Mesodermal cell (in vitro differentiated cells): ENCODE results near the gene PIGB.
"Not testable (repeated sequence)": the region's sequence is repeated elsewhere in the genome, so short reads cannot be mapped to it uniquely, and the experiment has no call there.

Experiments used
- H3K27ac ChIP-seq: 2 replicates; pipeline ENCODE4 v1.7.0; 2013; ENCODE audit warnings: mild to moderate bottlenecking, low read depth, low read length, moderate library complexity; ENCODE audit not compliant: severe bottlenecking
- H3K36me3 ChIP-seq: 2 replicates; pipeline ENCODE4 v1.7.1; 2013; ENCODE audit warnings: mild to moderate bottlenecking, low read length, moderate library complexity; ENCODE audit not compliant: control insufficient read depth, insufficient read depth
- H3K4me1 ChIP-seq: one replicate; pipeline ENCODE4 v1.7.1; 2013; ENCODE audit warnings: mild to moderate bottlenecking, low read length; ENCODE audit not compliant: insufficient read depth, control insufficient read depth, poor library complexity, severe bottlenecking
- H3K4me3 ChIP-seq: 2 replicates; pipeline ENCODE4 v1.7.0; 2013; ENCODE audit warnings: low read length, control low read depth, mild to moderate bottlenecking; ENCODE audit not compliant: insufficient read depth, poor library complexity, severe bottlenecking; ENCODE audit errors: extremely low read depth
- H3K9me3 ChIP-seq: 2 replicates; pipeline ENCODE4 v1.7.1; 2013; ENCODE audit warnings: mild to moderate bottlenecking, low read length, moderate library complexity; ENCODE audit not compliant: control insufficient read depth
- WGBS, 2 experiments: methylation state at CpG; one replicate each; pipeline ENCODE4 v1.1.5; 2013; ENCODE audit warnings: missing lambda C conversion rate in 2 of 2; ENCODE audit not compliant: insufficient coverage in 2 of 2; 5-methylcytosine and 5-hydroxymethylcytosine counted together

Gene PIGB

GRCh38 chr15:55381595-55381994, 62.6 kb downstream of the PIGB start:
- Histone ChIP-seq H3K27ac (no peak overlapping the region), H3K36me3 (peaks cover 15% of the 10 kb centered on the region), H3K4me3 (no peak overlapping the region), H3K9me3 (no peaks in the 10 kb centered on the region), H3K4me1 (no peaks in the 10 kb centered on the region)

GRCh38 chr15:55383687-55384086, 64.7 kb downstream of the PIGB start:
- Histone ChIP-seq H3K9me3 (no peaks in the 10 kb centered on the region), H3K4me1 (no peaks in the 10 kb centered on the region), H3K4me3 (no peak overlapping the region), H3K27ac (no peak overlapping the region), H3K36me3 (peaks cover 15% of the 10 kb centered on the region)
- 100% methylated on average over 1 of the region's 2 CpGs; no CpG with 5 or more reads in 1 of the 2 experiments for WGBS, 2 experiments

- Histone ChIP-seq H3K27ac (no peak overlapping the region), H3K36me3 (peaks cover 8% of the 10 kb centered on the region), H3K4me3 (no peak overlapping the region), H3K4me1 (no peaks in the 10 kb centered on the region), H3K9me3 (no peaks in the 10 kb centered on the region)
Measured at GRCh38 chr15:55387027-55387426, 68.0 kb downstream of the PIGB start.

- Histone ChIP-seq H3K36me3 (no peaks in the 10 kb centered on the region), H3K27ac (no peak overlapping the region), H3K9me3 (no peaks in the 10 kb centered on the region), H3K4me3 (no peak overlapping the region), H3K4me1 (no peaks in the 10 kb centered on the region)
Measured at GRCh38 chr15:55389264-55389607, 70.2 kb downstream of the PIGB start.

GRCh38 chr15:55394694-55395093, 75.7 kb downstream of the PIGB start:
- no peak overlapping the region for H3K4me3 ChIP-seq
- peaks cover 4% of the 10 kb centered on the region for H3K9me3 ChIP-seq
- no peak overlapping the region for H3K27ac ChIP-seq
- H3K36me3 ChIP-seq: no peaks in the 10 kb centered on the region
- WGBS, 2 experiments: 100% methylated on average over 1 of the region's 1 CpG
- H3K4me1 ChIP-seq: no peaks in the 10 kb centered on the region

- no peak overlapping the region for H3K4me3 ChIP-seq
- H3K4me1 ChIP-seq: no peaks in the 10 kb centered on the region
- no peak overlapping the region for H3K27ac ChIP-seq
- no peaks in the 10 kb centered on the region for H3K36me3 ChIP-seq
- 88 to 97% methylated on average over 4 to 5 of the region's 5 CpGs for WGBS, 2 experiments
- peaks cover 4% of the 10 kb centered on the region for H3K9me3 ChIP-seq
Measured at GRCh38 chr15:55398243-55398642, 79.2 kb downstream of the PIGB start.

GRCh38 chr15:55400050-55400449, 81.0 kb downstream of the PIGB start:
- not testable (repeated sequence) for H3K36me3 ChIP-seq, H3K4me3 ChIP-seq, H3K27ac ChIP-seq, H3K4me1 ChIP-seq, H3K9me3 ChIP-seq
- WGBS, 2 experiments: 43 to 60% methylated on average over 2 to 5 of the region's 8 CpGs

GRCh38 chr15:55401786-55402246, 82.8 kb downstream of the PIGB start:
- Histone ChIP-seq H3K27ac (no peak overlapping the region), H3K4me1 (no peaks in the 10 kb centered on the region), H3K36me3 (no peaks in the 10 kb centered on the region), H3K9me3 (no peaks in the 10 kb centered on the region), H3K4me3 (no peak overlapping the region)
- WGBS, 2 experiments: 91 to 100% methylated on average over 1 of the region's 1 CpG

GRCh38 chr15:55402707-55403106, 83.7 kb downstream of the PIGB start:
- Histone ChIP-seq H3K4me3 (no peak overlapping the region), H3K4me1 (no peaks in the 10 kb centered on the region), H3K9me3 (no peaks in the 10 kb centered on the region), H3K27ac (no peak overlapping the region), H3K36me3 (no peaks in the 10 kb centered on the region)

GRCh38 chr15:55403531-55403930, 84.5 kb downstream of the PIGB start:
- Histone ChIP-seq H3K27ac (no peak overlapping the region), H3K4me3 (no peak overlapping the region), H3K36me3 (no peaks in the 10 kb centered on the region), H3K9me3 (no peaks in the 10 kb centered on the region), H3K4me1 (no peaks in the 10 kb centered on the region)
